B cell (primary cell): Measurements from ENCODE around the gene OR5AU1. TPM values are rescaled to one million over a fixed set of nuclear protein-coding genes. Genes with fewer than 3 reads are reported as not detected.

Experiments used
- ATAC-seq: fragments of 200-7000 bp; cut with Tn5 transposase; one replicate; pipeline ENCODE4 v1.10.0; 2021; ENCODE audit warnings: low read depth, mild to moderate bottlenecking, moderate number of reproducible peaks, moderate library complexity
- CTCF ChIA-PET: fragments of 350-600 bp; sonication (Branson Sonifier 250); formaldehyde crosslinking; loops from one replicate; lab custom pipeline; 2021; ENCODE audit warnings: antibody characterized with exemption, inconsistent platforms; lab: Charles Lee
- POLR2A ChIA-PET: fragments of 350-600 bp; sonication (Branson Sonifier 250); formaldehyde crosslinking; loops from one replicate; lab custom pipeline; 2021; ENCODE audit warnings: antibody characterized with exemption; lab: Charles Lee
- DNase-seq: peaks from one replicate; pipeline ENCODE4 v3.0.0; 2013
- H2AFZ ChIP-seq: 2 replicates; pipeline ENCODE4 v1.6.1; 2012; ENCODE audit warnings: mild to moderate bottlenecking, low read depth, low read length; ENCODE audit not compliant: insufficient read depth, poor library complexity, severe bottlenecking
- H3K27ac ChIP-seq, 2 donors: 1 replicate in 1 of 2; 2 replicates in 1 of 2; pipeline ENCODE4 v1.5.1; 2012 to 2013; ENCODE audit warnings: low read length in 2 of 2, mild to moderate bottlenecking in 2 of 2, moderate library complexity in 1 of 2
- H3K27me3 ChIP-seq, 4 experiments: fragments of 200-600 bp in 1 of 4; sonication (generic) in 1 of 4; replicated peaks in 1 of 4; 1 replicate in 2 of 4; 2 replicates in 2 of 4; pipeline versions ENCODE4 v1.6.1 to v1.7.0; 2013 to 2016; ENCODE audit warnings: low read length in 3 of 4, mild to moderate bottlenecking in 2 of 4, mixed read lengths in 1 of 4, moderate library complexity in 1 of 4; ENCODE audit not compliant: insufficient read depth in 4 of 4, control insufficient read depth in 3 of 4; ENCODE audit errors: control extremely low read depth in 1 of 4
- H3K36me3 ChIP-seq, 2 experiments: replicated peaks in 1 of 2; 1 replicate in 1 of 2; 2 replicates in 1 of 2; pipeline versions ENCODE4 v1.6.1 to v1.7.1; 2013; ENCODE audit warnings: low read length in 1 of 2; ENCODE audit not compliant: insufficient read depth in 2 of 2, control insufficient read depth in 1 of 2; ENCODE audit errors: control extremely low read depth in 1 of 2, extremely low read depth in 1 of 2
- H3K4me1 ChIP-seq, 2 donors: fragments of 200-600 bp in 1 of 2; sonication (generic) in 1 of 2; 1 replicate in 1 of 2; 2 replicates in 1 of 2; pipeline versions ENCODE4 v1.5.1 to v1.6.1; 2013 to 2017; ENCODE audit warnings: low read length in 2 of 2; ENCODE audit not compliant: control insufficient read depth in 2 of 2, insufficient read depth in 2 of 2
- H3K4me2 ChIP-seq: replicated peaks from 2 replicates; pipeline ENCODE3; 2012; ENCODE audit warnings: mild to moderate bottlenecking, low read depth, low read length; ENCODE audit not compliant: poor library complexity, severe bottlenecking
- H3K4me3 ChIP-seq, 5 experiments: fragments of 200-600 bp in 1 of 5; sonication (generic) in 1 of 5; 1 replicate in 3 of 5; 2 replicates in 2 of 5; pipeline versions ENCODE4 v1.5.1 to v1.7.0; 2011 to 2016; ENCODE audit warnings: low read length in 4 of 5, mild to moderate bottlenecking in 4 of 5, low read depth in 2 of 5, control low read depth in 1 of 5, moderate library complexity in 1 of 5; ENCODE audit not compliant: insufficient read depth in 1 of 5; ENCODE audit errors: control extremely low read depth in 1 of 5, extremely low read depth in 1 of 5
- H3K79me2 ChIP-seq: fragments of 200-600 bp; sonication (generic); one replicate; pipeline ENCODE4 v1.6.0; 2016; ENCODE audit warnings: low read length; ENCODE audit not compliant: control insufficient read depth, insufficient read depth
- H3K9ac ChIP-seq: fragments of 200-600 bp; sonication (generic); 2 replicates; pipeline ENCODE4 v1.6.1; 2017; ENCODE audit warnings: mild to moderate bottlenecking, low read length, moderate library complexity
- H3K9me3 ChIP-seq, 3 donors: one replicate each; pipeline versions ENCODE4 v1.6.1 to v1.7.1; 2013; ENCODE audit warnings: low read length in 2 of 3; ENCODE audit not compliant: control insufficient read depth in 2 of 3, insufficient read depth in 1 of 3; ENCODE audit errors: control extremely low read depth in 1 of 3
- H4K20me1 ChIP-seq: 2 replicates; pipeline ENCODE4 v1.6.0; 2012; ENCODE audit warnings: mild to moderate bottlenecking, low read length; ENCODE audit not compliant: insufficient read depth, control insufficient read depth, poor library complexity, severe bottlenecking
- H3K27ac Mint-ChIP-seq: one replicate; pipeline ENCODE4 v1.8.0; 2021; ENCODE audit warnings: mixed read lengths
- H3K27me3 Mint-ChIP-seq: one replicate; pipeline ENCODE4 v1.8.0; 2021; ENCODE audit warnings: mixed read lengths
- H3K4me1 Mint-ChIP-seq: one replicate; pipeline ENCODE4 v1.8.0; 2021; ENCODE audit warnings: mixed read lengths
- H3K4me3 Mint-ChIP-seq: one replicate; pipeline ENCODE4 v1.8.0; 2021; ENCODE audit warnings: mixed read lengths
- H3K9me3 Mint-ChIP-seq: one replicate; pipeline ENCODE4 v1.8.0; 2022; ENCODE audit warnings: mixed read lengths; ENCODE audit not compliant: insufficient read depth
- CTCF ChIP-seq: fragments of 200-600 bp; IDR thresholded peaks from one replicate; pipeline ENCODE4 v1.8.0; 2022; ENCODE audit warnings: antibody characterized with exemption, mild to moderate bottlenecking
- EZH2 ChIP-seq: IDR thresholded peaks from 2 replicates; pipeline ENCODE4 v1.6.1; 2012; ENCODE audit warnings: borderline replicate concordance, low read depth, mild to moderate bottlenecking, moderate library complexity, low read length; ENCODE audit not compliant: insufficient read depth, poor library complexity, severe bottlenecking
- WGBS: methylation state at CpG from one replicate; pipeline ENCODE4 v1.1.5; 2013; ENCODE audit warnings: missing lambda C conversion rate; ENCODE audit not compliant: insufficient coverage; 5-methylcytosine and 5-hydroxymethylcytosine counted together
- intact Hi-C: fragments of 100-400 bp; cut with micrococcal nuclease; formaldehyde crosslinking; loops from one replicate; pipeline ENCODE4 v1.10.0; 2022
- polyA plus RNA-seq: library from polyadenylated mRNA; depleted of rRNA; stranded (reverse); fragments of >200 nt; gene quantifications from 2 replicates; pipeline ENCODE4 v1.2.3, GENCODE V29; 2012
- total RNA-seq, 2 donors: library from RNA; stranded (reverse); fragments of 120-200 nt in 1 of 2; gene quantifications; 1 replicate in 1 of 2; 2 replicates in 1 of 2; pipeline versions ENCODE4 v1.2.3 to v1.2.4, GENCODE V29; 2013 to 2022

The OR5AU1 gene
- total and polyA plus RNA-seq, 2 donors (not counting 1 experiment from before 2014, with no cell fraction given): not detected

- Histone ChIP-seq H3K27me3 (no peaks in the 10 kb centered on the region), H3K9ac (no peak overlapping the region), H3K4me1 (no peaks in the 10 kb centered on the region), H3K4me3 (no peak overlapping the region), H3K4me2 (no peak overlapping the region), H3K79me2 (no peaks in the 10 kb centered on the region), H3K9me3 (peaks cover 0 to 11% (median 7%) of the 10 kb centered on the region in 3 donors), H3K36me3 (no peaks in the 10 kb centered on the region), H4K20me1 (no peaks in the 10 kb centered on the region), H2AFZ (no peak overlapping the region), H3K27ac (no peak overlapping the region)
- TF ChIP-seq CTCF (no peak), EZH2 (no peak)
- peaks cover 27% of the 10 kb centered on the region for H3K27me3 Mint-ChIP-seq
- DNase-seq (no peak), ATAC-seq (no peak)
- no CpG with 5 or more reads among the region's 1 CpG for WGBS
- no peaks in the 10 kb centered on the region for H3K9me3 Mint-ChIP-seq
- no peak overlapping the region for H3K27ac Mint-ChIP-seq
- H3K4me3 Mint-ChIP-seq: no peak overlapping the region
- CTCF ChIA-PET: interaction anchor here (0.7 kb wide), 1 partner anchor 95 kb away, joined by 3 read pairs; no protein-coding TSS in a partner anchor
- no peaks in the 10 kb centered on the region for H3K4me1 Mint-ChIP-seq
- intact Hi-C loops: no loop called here
- POLR2A ChIA-PET: no interaction called here
These were observed 13.5 kb downstream of the OR5AU1 start for GRCh38 chr14:21142357-21142756.

DNA sequence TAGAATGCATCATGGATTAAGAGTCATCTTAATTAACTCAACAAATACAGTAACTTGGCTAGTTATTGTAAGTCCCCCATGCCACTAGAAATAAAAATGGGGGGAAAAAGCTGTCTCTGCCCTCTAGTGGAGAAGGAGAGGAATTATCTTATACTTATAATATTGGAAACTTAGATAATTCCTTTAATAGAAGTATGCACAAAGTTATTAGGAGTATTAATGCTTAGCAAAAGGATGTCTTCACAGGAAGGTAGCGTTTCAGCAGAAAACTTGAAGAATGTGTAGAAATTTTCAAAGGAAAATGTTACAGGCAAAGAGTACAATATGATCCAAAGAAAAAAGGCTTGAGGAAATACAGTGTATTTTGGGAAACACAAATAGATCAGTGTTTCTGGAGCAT lies 19.8 kb downstream of the OR5AU1 start:
- H3K36me3 ChIP-seq: no peaks in the 10 kb centered on the region
- no peaks in the 10 kb centered on the region for H3K9me3 ChIP-seq
- H4K20me1 ChIP-seq: no peaks in the 10 kb centered on the region
- intact Hi-C loops: loop anchor here (10.0 kb wide), 1 partner anchor 419 kb away; no protein-coding TSS in a partner anchor
- no peak overlapping the region for H3K4me3 ChIP-seq
- POLR2A ChIA-PET: no interaction called here
- no peaks in the 10 kb centered on the region for H3K4me1 Mint-ChIP-seq
- no peak overlapping the region for H3K9ac ChIP-seq
- H3K27ac Mint-ChIP-seq: no peak overlapping the region
- no peak for ATAC-seq
- no peak overlapping the region for H3K4me2 ChIP-seq
- CTCF ChIA-PET: interaction anchor here (0.6 to 3.0 kb wide), 11 partner anchors 9 to 420 kb away, joined by 3 to 19 read pairs (median 3); no protein-coding TSS in a partner anchor
- H3K9me3 Mint-ChIP-seq: no peaks in the 10 kb centered on the region
- H3K4me3 Mint-ChIP-seq: no peak overlapping the region
- H3K4me1 ChIP-seq: no peaks in the 10 kb centered on the region
- H2AFZ ChIP-seq: no peak overlapping the region
- DNase-seq: peak; percentile 26
- H3K27me3 ChIP-seq: no peaks in the 10 kb centered on the region
- H3K79me2 ChIP-seq: no peaks in the 10 kb centered on the region
- TF ChIP-seq EZH2: no peak
- peak; percentile 86 for TF ChIP-seq CTCF
- no peak overlapping the region for H3K27ac ChIP-seq
- H3K27me3 Mint-ChIP-seq: peaks cover 16% of the 10 kb centered on the region
- WGBS: 0% methylated on average over 1 of the region's 1 CpG
